IPS-11a (cell line): Measurements from ENCODE around the gene MYZAP.

Source experiments
- H3K4me3 ChIP-seq: one replicate; pipeline ENCODE4 v1.5.1; 2013; ENCODE audit warnings: low read depth, low read length, control low read depth

MYZAP gene

GRCh38 chr15:57618325-57618724 lies 26.6 kb downstream of the MYZAP start:
- H3K4me3 ChIP-seq = no peak overlapping the region

GRCh38 chr15:57619746-57620145 lies 28.0 kb downstream of the MYZAP start:
- H3K4me3 ChIP-seq = no peak overlapping the region

GRCh38 chr15:57624730-57625129 lies 33.0 kb downstream of the MYZAP start:
- no peak overlapping the region for H3K4me3 ChIP-seq

GRCh38 chr15:57625703-57626448 lies 34.2 kb downstream of the MYZAP start:
- H3K4me3 ChIP-seq = no peak overlapping the region

GRCh38 chr15:57626713-57627440 lies 35.2 kb downstream of the MYZAP start:
- no peak overlapping the region for H3K4me3 ChIP-seq

- H3K4me3 ChIP-seq = no peak overlapping the region
Observed at GRCh38 chr15:57631386-57632110, 39.8 kb downstream of the MYZAP start.

- H3K4me3 ChIP-seq = no peak overlapping the region
Observed at GRCh38 chr15:57634290-57634689, 42.6 kb downstream of the MYZAP start.

- H3K4me3 ChIP-seq = no peak overlapping the region
Observed at GRCh38 chr15:57635300-57635909, 43.7 kb downstream of the MYZAP start.

- no peak overlapping the region for H3K4me3 ChIP-seq
Observed at GRCh38 chr15:57637846-57638245, 46.1 kb downstream of the MYZAP start.

- H3K4me3 ChIP-seq = no peak overlapping the region
Observed at GRCh38 chr15:57639306-57639705, 47.6 kb downstream of the MYZAP start.

GRCh38 chr15:57640930-57641682 lies 49.4 kb downstream of the MYZAP start:
- H3K4me3 ChIP-seq = no peak overlapping the region

- H3K4me3 ChIP-seq = no peak overlapping the region
Observed at GRCh38 chr15:57643826-57644225, 52.1 kb downstream of the MYZAP start.

- no peak overlapping the region for H3K4me3 ChIP-seq
Observed at GRCh38 chr15:57646087-57646486, 54.4 kb downstream of the MYZAP start.

GRCh38 chr15:57647071-57647790 lies 55.5 kb downstream of the MYZAP start:
- no peak overlapping the region for H3K4me3 ChIP-seq

- H3K4me3 ChIP-seq = no peak overlapping the region
Observed at GRCh38 chr15:57647791-57648130, 56.1 kb downstream of the MYZAP start.

GRCh38 chr15:57649138-57649537 lies 57.4 kb downstream of the MYZAP start:
- no peak overlapping the region for H3K4me3 ChIP-seq

GRCh38 chr15:57651445-57651844 lies 59.7 kb downstream of the MYZAP start:
- H3K4me3 ChIP-seq = no peak overlapping the region

GRCh38 chr15:57652481-57652880 lies 60.8 kb downstream of the MYZAP start:
- H3K4me3 ChIP-seq = no peak overlapping the region

GRCh38 chr15:57654153-57654852 lies 62.6 kb downstream of the MYZAP start:
- no peak overlapping the region for H3K4me3 ChIP-seq
